Gastroesophageal sphincter (tissue), 4 donors: ENCODE data around the gene TMEM39A. TPM values are rescaled to one million over a fixed set of nuclear protein-coding genes. Genes with fewer than 3 reads are reported as not detected.

ENCODE experiments used
- ATAC-seq: fragments of 150-250 bp; one replicate; pipeline ENCODE4 v1.9.1; 2016; ENCODE audit warnings: mild to moderate bottlenecking, moderate library complexity
- H3K27ac ChIP-seq, 4 donors: fragments of 200-600 bp; sonication (generic) in 3 of 4; 1 replicate in 3 of 4; 2 replicates in 1 of 4; pipeline ENCODE4 v1.5.1; 2016 to 2019
- H3K27me3 ChIP-seq: fragments of 200-600 bp; sonication (generic); one replicate; pipeline ENCODE4 v1.5.1; 2019
- H3K36me3 ChIP-seq, 2 donors: fragments of 200-600 bp; sonication (generic); one replicate each; pipeline ENCODE4 v1.5.1; 2019; ENCODE audit warnings: control low read depth in 1 of 2
- H3K4me1 ChIP-seq, 3 donors: fragments of 200-600 bp; sonication (generic); 1 replicate in 2 of 3; 2 replicates in 1 of 3; pipeline ENCODE4 v1.5.1; 2016 to 2019; ENCODE audit warnings: control low read depth in 2 of 3
- H3K4me3 ChIP-seq, 2 donors: fragments of 200-600 bp; sonication (generic); one replicate each; pipeline ENCODE4 v1.5.1; 2019; ENCODE audit warnings: mild to moderate bottlenecking in 1 of 2, moderate library complexity in 1 of 2
- H3K9me3 ChIP-seq, 3 donors: fragments of 200-600 bp; sonication (generic); one replicate each; pipeline ENCODE4 v1.5.1; 2017 to 2019; ENCODE audit warnings: control low read depth in 2 of 3
- EP300 ChIP-seq: sonication (generic); formaldehyde crosslinking; IDR thresholded peaks from one replicate; pipeline ENCODE4 v1.6.1; 2017; ENCODE audit warnings: antibody characterized with exemption, mild to moderate bottlenecking
- POLR2A ChIP-seq, 2 donors: fragments of 450-650 bp; IDR thresholded peaks; one replicate each; pipeline ENCODE4 v1.6.1; 2017; ENCODE audit warnings: antibody characterized with exemption in 2 of 2, mild to moderate bottlenecking in 2 of 2, moderate library complexity in 1 of 2
- POLR2AphosphoS5 ChIP-seq: sonication (generic); formaldehyde crosslinking; IDR thresholded peaks from one replicate; pipeline ENCODE4 v1.6.1; 2017; ENCODE audit warnings: antibody characterized with exemption
- WGBS, 2 donors: methylation state at CpG; one replicate each; pipeline ENCODE4 v1.1.5; 2018; ENCODE audit warnings: low coverage in 1 of 2; 5-methylcytosine and 5-hydroxymethylcytosine counted together
- total RNA-seq, 4 donors: library from RNA; depleted of rRNA; stranded (reverse); fragments of >200 nt; gene quantifications; one replicate each; pipeline ENCODE4 v1.1.0, GENCODE V29; 2016
- TF ChIP-seq, protein P1 (sequence below), 4 experiments: fragments of 200-600 bp in 2 of 4; fragments of 450-650 bp in 2 of 4; sonication (generic) in 1 of 4; IDR thresholded peaks; one replicate each; pipeline ENCODE4 v1.5.1; 2017 to 2019; ENCODE audit warnings: antibody characterized with exemption in 4 of 4, mild to moderate bottlenecking in 2 of 4, moderate library complexity in 2 of 4

TMEM39A gene
- total RNA-seq, 4 donors from 2014 or later: 21.4 to 29.6 (median 25.9) TPM

DNA sequence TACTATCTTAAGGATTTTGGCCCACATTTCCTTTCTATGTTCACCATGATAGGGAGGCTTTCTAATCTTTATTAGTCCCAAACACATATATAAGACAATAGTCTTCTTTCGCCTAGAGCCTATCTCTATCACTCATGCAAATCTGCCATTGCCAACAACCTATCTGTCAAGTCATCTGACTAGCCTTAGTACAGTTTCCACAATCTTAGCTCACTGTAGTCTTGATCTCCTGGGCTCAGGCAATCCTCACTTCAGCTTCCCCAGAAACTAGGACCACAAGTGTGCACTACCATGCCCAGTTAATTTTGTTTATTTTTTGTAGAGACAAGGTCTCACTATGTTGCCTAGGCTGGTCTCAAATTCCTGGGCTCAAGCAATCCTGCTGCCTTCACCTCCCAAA is 6.9 kb downstream of the TMEM39A start:
- Histone ChIP-seq H3K27ac (no peak overlapping the region), H3K4me1 (peaks cover 0 to 22% (median 2%) of the 10 kb centered on the region in 3 donors), H3K4me3 (no peak overlapping the region), H3K9me3 (no peaks in the 10 kb centered on the region), H3K36me3 (peaks cover 9 to 100% of the 10 kb centered on the region in 2 donors), H3K27me3 (no peaks in the 10 kb centered on the region)
- ATAC-seq: no peak
- WGBS, 2 donors: 100% methylated on average over 1 of the region's 1 CpG
- TF ChIP-seq EP300 (no peak), POLR2AphosphoS5 (no peak), POLR2A (IDR thresholded peaks at IDR 0.05) (no peak)
- TF ChIP-seq, protein P1, sequence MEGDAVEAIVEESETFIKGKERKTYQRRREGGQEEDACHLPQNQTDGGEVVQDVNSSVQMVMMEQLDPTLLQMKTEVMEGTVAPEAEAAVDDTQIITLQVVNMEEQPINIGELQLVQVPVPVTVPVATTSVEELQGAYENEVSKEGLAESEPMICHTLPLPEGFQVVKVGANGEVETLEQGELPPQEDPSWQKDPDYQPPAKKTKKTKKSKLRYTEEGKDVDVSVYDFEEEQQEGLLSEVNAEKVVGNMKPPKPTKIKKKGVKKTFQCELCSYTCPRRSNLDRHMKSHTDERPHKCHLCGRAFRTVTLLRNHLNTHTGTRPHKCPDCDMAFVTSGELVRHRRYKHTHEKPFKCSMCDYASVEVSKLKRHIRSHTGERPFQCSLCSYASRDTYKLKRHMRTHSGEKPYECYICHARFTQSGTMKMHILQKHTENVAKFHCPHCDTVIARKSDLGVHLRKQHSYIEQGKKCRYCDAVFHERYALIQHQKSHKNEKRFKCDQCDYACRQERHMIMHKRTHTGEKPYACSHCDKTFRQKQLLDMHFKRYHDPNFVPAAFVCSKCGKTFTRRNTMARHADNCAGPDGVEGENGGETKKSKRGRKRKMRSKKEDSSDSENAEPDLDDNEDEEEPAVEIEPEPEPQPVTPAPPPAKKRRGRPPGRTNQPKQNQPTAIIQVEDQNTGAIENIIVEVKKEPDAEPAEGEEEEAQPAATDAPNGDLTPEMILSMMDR (IDR thresholded peaks at IDR 0.05): no peak

DNA sequence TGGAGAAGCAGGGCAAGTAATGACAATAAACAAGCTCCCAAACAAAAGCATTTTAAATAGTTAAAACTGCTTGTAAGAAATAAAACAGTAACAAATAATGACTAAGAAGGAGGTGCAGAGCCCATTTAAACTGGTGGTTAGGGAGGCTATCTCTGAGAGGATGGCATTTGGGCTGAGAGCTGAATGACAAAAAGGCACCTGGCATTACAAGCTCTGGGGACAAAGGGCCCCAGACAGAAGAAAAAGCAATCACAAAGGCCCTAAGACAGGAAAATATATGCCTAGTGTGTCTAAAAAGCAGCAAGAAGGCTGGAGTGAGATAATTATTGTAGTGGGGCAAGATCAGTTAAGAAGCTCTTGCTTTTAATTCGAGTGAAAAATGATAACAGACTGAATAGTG is 9.6 kb downstream of the TMEM39A start:
- Histone ChIP-seq H3K27me3 (no peaks in the 10 kb centered on the region), H3K27ac (no peak overlapping the region), H3K4me3 (no peak overlapping the region), H3K9me3 (no peaks in the 10 kb centered on the region), H3K36me3 (peaks cover 14 to 100% of the 10 kb centered on the region in 2 donors), H3K4me1 (peaks cover 0 to 8% (median 0%) of the 10 kb centered on the region in 3 donors)
- ATAC-seq: no peak
- no peak for TF ChIP-seq EP300
- TF ChIP-seq, protein P1 (IDR thresholded peaks at IDR 0.05): no peak
- TF ChIP-seq POLR2A (IDR thresholded peaks at IDR 0.05): no peak
- TF ChIP-seq POLR2AphosphoS5: no peak
- 56 to 91% methylated on average over 1 of the region's 1 CpG for WGBS, 2 donors

DNA sequence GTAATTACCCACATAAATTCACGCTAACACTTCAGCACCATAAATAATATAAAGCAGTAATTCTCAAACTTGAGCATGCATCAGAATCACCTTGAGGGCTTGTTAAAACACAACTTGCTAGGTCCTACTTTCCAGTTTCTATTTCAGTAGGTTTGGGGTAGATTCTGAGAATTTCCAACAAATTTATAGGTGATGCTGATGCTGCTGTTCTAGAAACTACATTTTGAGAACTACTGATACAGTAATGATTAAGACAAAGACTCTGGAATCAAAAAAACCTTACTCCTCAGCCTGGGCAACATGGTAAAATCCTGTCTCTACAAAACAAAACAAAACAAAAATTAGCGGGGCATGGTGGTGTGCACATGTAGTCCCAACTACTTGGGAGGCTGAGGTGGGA is 18.8 kb downstream of the TMEM39A start:
- TF ChIP-seq, protein P1 (IDR thresholded peaks at IDR 0.05): no peak
- TF ChIP-seq POLR2A (IDR thresholded peaks at IDR 0.05) (no peak), EP300 (no peak), POLR2AphosphoS5 (no peak)
- 86 to 100% methylated on average over 2 of the region's 2 CpGs for WGBS, 2 donors
- Histone ChIP-seq H3K36me3 (peaks cover 0 to 93% of the 10 kb centered on the region in 2 donors), H3K27ac (no peak overlapping the region), H3K4me3 (no peak overlapping the region), H3K9me3 (no peaks in the 10 kb centered on the region), H3K4me1 (no peaks in the 10 kb centered on the region), H3K27me3 (no peaks in the 10 kb centered on the region)
- no peak for ATAC-seq

DNA sequence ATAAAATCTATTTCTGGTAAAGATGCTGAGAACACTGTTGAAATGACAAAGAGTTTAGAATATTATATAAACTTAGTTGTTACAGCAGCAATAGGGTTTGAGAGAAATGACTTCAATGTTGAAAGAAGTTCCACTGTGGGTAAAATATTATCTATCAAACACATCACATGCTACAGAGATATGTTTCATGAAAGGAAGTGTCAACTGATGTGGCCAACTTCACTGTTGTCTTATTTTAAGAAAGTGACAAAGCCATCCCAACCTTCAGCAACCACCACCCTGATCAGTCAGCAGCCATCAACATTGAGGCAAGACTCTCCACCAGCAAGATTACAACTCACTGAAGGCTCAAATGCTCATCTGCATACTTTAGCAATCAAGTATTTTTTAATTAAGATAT is 20.2 kb downstream of the TMEM39A start:
- Histone ChIP-seq H3K4me1 (no peaks in the 10 kb centered on the region), H3K4me3 (no peak overlapping the region), H3K36me3 (peaks cover 0 to 84% of the 10 kb centered on the region in 2 donors), H3K27me3 (no peaks in the 10 kb centered on the region), H3K27ac (no peak overlapping the region), H3K9me3 (no peaks in the 10 kb centered on the region)
- no peak for ATAC-seq
- TF ChIP-seq EP300 (no peak), POLR2A (IDR thresholded peaks at IDR 0.05) (no peak), POLR2AphosphoS5 (no peak)
- TF ChIP-seq, protein P1 (IDR thresholded peaks at IDR 0.05): no peak

DNA sequence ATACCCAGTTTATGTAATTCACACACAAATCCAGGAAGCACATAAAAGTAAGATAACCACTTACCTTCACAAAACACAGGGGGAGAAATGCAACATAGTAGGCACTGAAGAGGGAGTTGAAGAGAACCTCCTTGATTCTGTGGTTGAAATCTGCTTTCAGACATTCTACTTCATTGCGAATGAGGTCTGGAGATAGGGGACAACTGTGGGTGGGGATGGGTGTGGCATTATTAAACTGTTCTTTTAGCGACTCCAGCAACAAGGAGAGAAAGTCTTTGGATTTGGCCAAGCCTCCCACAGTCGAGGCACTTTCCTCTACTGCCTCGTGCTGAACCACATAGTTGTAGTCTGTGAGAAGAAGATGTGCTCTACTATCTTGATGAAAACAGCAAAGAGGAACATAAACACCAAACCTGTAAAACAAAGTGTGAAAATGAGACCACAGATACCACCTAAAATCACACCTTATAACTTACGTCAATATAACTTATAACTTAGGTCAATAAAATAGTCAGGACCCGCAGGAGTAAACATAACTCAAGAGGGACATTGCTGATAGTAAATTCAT is 25.6 kb downstream of the TMEM39A start:
- Histone ChIP-seq H3K27me3 (no peaks in the 10 kb centered on the region), H3K36me3 (peaks cover 7 to 89% of the 10 kb centered on the region in 2 donors), H3K27ac (no peak overlapping the region), H3K4me1 (no peaks in the 10 kb centered on the region), H3K9me3 (no peaks in the 10 kb centered on the region), H3K4me3 (no peak overlapping the region)
- no peak for TF ChIP-seq EP300
- TF ChIP-seq, protein P1 (IDR thresholded peaks at IDR 0.05): no peak
- TF ChIP-seq POLR2AphosphoS5: no peak
- no peak for TF ChIP-seq POLR2A (IDR thresholded peaks at IDR 0.05)
- WGBS, 2 donors: 73 to 92% methylated on average over 6 of the region's 6 CpGs
- no peak for ATAC-seq
